Bronchial epithelial cell (primary cell): ENCODE results near the gene CALD1. TPM values are rescaled to one million over a fixed set of nuclear protein-coding genes. Genes with fewer than 3 reads are reported as not detected.
A peak's percentile ranks its signal among the peaks of the same experiment; 100 is the strongest.

ENCODE experiments used
- DNase-seq: peaks from one replicate; pipeline ENCODE4 v3.0.0-alpha.2; 2010; ENCODE audit warnings: low read depth
- FAIRE-seq: peaks from 2 replicates; lab custom pipeline; 2011; peaks lifted over from hg19 to GRCh38; lab: Jason Lieb, UNC
- H3K27me3 ChIP-seq: 2 replicates; pipeline ENCODE4 v1.5.1; 2011; ENCODE audit warnings: low read length; ENCODE audit not compliant: control insufficient read depth, insufficient read depth
- H3K36me3 ChIP-seq: 2 replicates; pipeline ENCODE4 v1.5.1; 2011; ENCODE audit warnings: low read length; ENCODE audit not compliant: control insufficient read depth, insufficient read depth
- H3K4me3 ChIP-seq: 2 replicates; pipeline ENCODE4 v1.5.1; 2011; ENCODE audit warnings: mild to moderate bottlenecking, low read depth, low read length, control low read depth
- CTCF ChIP-seq: IDR thresholded peaks from 2 replicates; pipeline ENCODE4 v1.5.1; 2011; ENCODE audit warnings: mild to moderate bottlenecking, moderate library complexity, low read length, control low read depth, inconsistent platforms; ENCODE audit not compliant: insufficient read depth, severe bottlenecking
- total RNA-seq: library from RNA; depleted of rRNA; stranded (reverse); fragments of >200 nt; gene quantifications from 2 replicates; pipeline ENCODE4 v1.2.1, GENCODE V29; 2014

CALD1 gene
- total RNA-seq, 1 donor from 2014 or later: 71.3 TPM

GRCh38 chr7:134845461-134845860 lies 66.0 kb downstream of the CALD1 start:
- Histone ChIP-seq H3K4me3 (no peak overlapping the region), H3K27me3 (no peaks in the 10 kb centered on the region), H3K36me3 (peaks cover 5% of the 10 kb centered on the region)
- FAIRE-seq (no peak), DNase-seq (peak; percentile 82)
- peak; percentile 75 for TF ChIP-seq CTCF

- TF ChIP-seq CTCF: no peak
- H3K27me3 ChIP-seq: no peaks in the 10 kb centered on the region
- DNase-seq (no peak), FAIRE-seq (no peak)
- H3K4me3 ChIP-seq: no peak overlapping the region
- H3K36me3 ChIP-seq: peaks cover 4% of the 10 kb centered on the region
Observed at GRCh38 chr7:134847851-134848588, 68.6 kb downstream of the CALD1 start.

- H3K36me3 ChIP-seq: no peaks in the 10 kb centered on the region
- no peaks in the 10 kb centered on the region for H3K27me3 ChIP-seq
- no peak overlapping the region for H3K4me3 ChIP-seq
- DNase-seq (no peak), FAIRE-seq (no peak)
- TF ChIP-seq CTCF: no peak
Observed at GRCh38 chr7:134850066-134850465, 70.6 kb downstream of the CALD1 start.

GRCh38 chr7:134851141-134851540 lies 71.7 kb downstream of the CALD1 start:
- TF ChIP-seq CTCF: no peak
- H3K27me3 ChIP-seq: no peaks in the 10 kb centered on the region
- DNase-seq (peak; percentile 33), FAIRE-seq (peak; percentile 7)
- H3K36me3 ChIP-seq: no peaks in the 10 kb centered on the region
- no peak overlapping the region for H3K4me3 ChIP-seq

GRCh38 chr7:134852625-134853024 lies 73.2 kb downstream of the CALD1 start:
- Histone ChIP-seq H3K36me3 (no peaks in the 10 kb centered on the region), H3K27me3 (no peaks in the 10 kb centered on the region), H3K4me3 (no peak overlapping the region)
- FAIRE-seq (no peak), DNase-seq (no peak)
- TF ChIP-seq CTCF: no peak

GRCh38 chr7:134854816-134855215 lies 75.4 kb downstream of the CALD1 start:
- Histone ChIP-seq H3K27me3 (no peaks in the 10 kb centered on the region), H3K4me3 (no peak overlapping the region), H3K36me3 (no peaks in the 10 kb centered on the region)
- TF ChIP-seq CTCF: no peak
- FAIRE-seq: no peak
- DNase-seq: peak; percentile 10
